Right forelimb (tissue), 1 donor: ENCODE data around the gene SPOCK1.

ENCODE experiments used
- DNase-seq: peaks from one replicate; pipeline ENCODE4 v3.0.0-alpha.2; 2018

The SPOCK1 gene

DNA sequence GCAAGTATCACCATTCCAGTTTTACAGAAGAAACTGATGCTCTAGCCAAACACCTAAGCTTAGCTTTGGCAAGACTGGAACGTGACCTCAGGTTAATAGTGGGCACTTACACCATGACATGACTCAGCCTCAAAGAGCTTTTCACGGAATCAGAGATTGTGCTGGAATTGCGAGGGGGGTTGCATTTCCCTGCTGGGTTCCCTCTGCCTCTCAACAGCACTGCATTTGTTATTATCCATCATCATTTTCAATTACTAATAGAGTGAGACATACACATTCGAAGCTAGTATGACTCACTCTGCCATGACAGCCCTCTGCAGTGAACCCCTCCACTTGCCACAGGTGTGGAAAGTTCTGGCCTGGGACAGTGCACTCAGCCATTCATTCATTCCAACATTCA, 8.0 kb downstream of the SPOCK1 start:
- DNase-seq: no peak

DNA sequence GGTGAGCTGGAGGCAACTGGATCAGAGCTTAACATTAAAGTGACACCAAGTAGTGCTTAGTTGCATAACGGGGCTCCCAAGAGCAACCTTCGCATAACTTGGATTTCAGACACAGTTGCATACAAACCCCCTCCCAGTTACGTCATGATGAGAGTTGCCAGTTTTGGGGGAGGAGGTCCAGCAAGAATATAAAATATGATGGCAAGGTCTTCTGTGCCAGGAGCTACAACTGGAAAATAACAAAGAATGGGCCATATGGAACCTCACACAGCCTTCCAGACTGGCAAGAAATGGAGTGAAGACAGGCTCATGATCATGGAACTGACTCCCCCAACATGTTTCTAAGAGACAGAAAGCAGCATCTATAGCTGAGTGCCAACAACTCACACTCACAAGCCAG, 8.5 kb downstream of the SPOCK1 start:
- DNase-seq: no peak

DNA sequence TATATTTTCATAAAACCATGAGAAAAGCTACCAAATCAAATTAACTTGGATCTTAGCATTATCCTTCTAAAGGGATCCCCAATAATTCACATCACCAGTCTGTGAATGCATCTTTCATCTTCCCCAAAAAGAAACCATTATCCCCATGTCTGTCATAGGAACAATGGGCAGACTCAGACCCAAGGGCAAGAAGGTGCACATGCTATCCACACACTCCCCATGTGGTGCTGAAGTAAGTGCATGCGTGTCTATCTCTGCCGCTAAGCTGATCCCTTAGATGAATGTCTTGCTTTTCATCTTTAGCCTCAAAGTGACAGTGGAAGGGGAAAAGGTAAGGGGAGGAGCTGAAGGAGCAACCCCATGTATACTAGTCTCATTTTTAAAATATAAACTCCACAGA, 10.2 kb downstream of the SPOCK1 start:
- DNase-seq: no peak

DNA sequence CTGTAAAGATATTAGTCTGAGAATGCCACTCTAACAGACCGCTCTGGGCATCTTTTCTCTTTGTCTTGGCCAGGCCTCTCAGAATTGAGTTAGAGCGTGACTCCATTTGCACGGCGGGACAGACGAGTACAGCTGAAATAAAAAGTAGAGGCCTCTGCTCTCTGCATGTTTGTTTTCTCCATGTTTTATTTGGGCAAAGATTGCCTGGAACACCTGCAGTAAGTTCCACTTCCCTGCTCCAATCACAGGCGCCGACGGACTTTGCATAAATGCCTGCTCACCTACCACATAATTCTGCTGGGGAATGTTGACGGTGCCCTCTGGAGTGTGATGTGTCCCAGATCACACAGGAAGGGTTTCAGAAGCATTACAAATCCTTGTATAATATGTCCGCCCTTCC, 10.6 kb downstream of the SPOCK1 start:
- no peak for DNase-seq

DNA sequence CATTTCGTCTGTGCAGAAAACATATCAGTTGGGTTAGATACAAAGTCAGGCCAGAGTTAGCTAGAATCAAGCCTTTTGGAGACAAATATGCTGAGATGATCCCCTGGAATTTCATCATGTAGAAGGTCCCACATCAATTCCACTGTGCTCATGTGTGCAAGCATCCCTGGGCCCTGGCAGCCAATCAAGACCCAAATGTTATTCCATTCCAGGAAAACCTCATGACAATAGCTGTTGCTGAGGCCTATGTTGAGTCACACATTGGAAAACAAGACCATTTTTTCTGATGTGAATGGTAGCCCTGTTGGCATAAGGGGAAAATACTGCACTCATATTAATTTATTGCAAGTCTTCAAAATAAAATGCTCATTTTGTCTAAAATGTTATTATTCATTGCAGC, 11.5 kb downstream of the SPOCK1 start:
- DNase-seq: no peak

DNA sequence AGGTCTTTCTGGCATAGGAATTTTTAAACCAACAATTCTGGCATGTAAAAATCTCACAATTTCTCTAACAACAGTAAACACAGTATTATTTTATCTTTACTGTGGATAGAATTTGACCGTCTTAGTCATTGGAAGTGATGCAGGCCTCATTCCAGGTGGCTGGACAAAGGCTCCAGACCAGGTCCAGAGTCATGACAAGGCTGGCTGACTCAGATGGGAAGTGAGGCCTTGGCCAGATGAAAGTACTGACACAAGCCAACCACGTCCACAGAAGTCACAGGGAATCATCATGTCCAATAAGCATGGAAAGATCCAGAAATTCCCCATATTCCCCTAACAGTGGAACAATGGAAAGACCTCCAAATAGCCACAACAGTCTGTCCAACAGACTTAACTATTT, 12.4 kb downstream of the SPOCK1 start:
- DNase-seq: no peak

DNA sequence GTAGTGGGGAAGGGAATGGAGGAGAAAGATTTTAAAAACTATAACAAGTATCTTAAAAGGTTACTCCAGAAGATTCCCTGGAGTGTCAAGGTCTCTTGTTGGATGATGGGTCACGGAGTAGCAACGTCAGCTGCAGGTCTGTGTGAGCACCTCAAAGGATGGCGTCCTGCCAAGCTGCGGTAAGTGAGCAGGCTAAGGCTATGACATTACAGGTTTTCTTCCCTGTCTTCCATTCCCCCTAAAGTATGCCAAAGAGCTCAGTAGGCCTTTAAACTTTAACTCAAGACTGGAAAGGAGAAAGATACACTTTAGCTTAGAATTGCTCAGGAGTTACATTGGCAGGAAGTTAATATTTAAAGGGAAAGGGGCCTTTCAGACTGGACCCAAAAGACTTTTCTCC, 17.5 kb downstream of the SPOCK1 start:
- no peak for DNase-seq

DNA sequence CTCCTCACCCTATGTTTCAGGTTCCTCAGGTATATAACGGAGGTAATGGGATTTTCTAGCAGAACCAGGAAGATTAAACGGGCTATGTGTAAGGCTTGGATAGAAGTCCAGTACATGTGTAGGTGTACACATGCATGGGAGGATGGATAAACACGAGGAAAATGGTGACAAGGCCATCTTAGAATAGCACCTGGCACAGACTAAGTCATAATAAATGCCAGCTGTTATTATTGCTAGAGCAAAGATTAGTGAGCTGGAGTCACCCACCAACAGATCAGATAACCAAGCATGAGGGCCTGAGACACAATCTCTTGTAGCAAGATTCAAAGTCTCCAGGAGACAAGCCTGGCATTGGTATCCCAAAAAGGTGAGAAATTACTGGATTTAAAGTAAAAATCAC, 21.1 kb downstream of the SPOCK1 start:
- DNase-seq: no peak

DNA sequence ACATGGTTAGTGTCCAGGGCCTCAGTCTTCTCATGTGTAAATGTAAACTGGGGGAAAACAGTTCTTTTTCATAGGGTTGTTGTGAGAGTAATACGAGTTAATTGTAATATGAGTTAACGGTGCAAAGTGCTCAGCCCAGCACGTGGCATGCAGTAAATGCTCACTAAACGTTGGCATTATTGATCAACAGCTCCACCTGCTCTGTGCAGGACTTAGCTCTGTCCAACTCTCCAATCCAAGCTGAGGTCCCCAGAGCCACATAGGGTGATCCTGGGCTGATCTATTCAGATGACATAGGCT, 28.3 kb downstream of the SPOCK1 start:
- DNase-seq: no peak

DNA sequence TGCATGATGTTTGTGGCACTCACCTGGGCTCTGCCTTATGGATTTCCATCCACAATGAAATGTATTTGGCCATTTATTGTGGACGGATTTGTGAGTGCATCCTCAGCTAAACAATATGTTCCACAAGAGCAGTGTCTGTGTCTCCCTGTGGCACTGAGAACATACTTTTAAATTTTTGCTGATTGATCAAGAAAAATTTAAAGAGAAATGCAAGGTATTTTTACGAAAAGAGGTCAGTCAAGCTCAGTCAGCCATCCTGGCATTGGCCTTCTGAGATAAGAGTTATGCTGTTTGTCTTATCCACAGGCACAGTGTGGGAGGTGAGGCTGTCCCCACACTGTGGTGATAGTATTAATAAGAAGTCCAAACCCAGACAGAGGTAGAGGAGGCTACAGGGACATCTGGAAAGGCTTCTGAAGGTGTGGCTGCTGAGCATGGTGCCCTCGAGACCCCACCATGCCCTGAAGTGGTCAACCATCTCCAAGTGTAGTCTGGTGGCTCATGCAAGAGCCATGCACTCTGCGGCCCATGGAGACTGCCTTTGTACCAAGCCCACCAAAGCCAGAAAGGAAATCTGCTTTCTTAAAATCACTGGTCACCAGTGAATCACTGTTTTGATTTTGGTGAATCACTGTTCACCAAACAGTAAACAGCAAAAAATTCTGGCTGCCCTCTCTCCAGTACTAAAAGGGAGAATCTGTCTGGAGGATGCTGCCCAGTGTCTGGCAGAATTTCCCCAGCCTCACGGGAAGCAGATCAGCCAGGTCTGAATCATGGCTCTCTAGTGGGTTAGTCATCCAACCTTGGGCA, 28.8 kb downstream of the SPOCK1 start:
- DNase-seq: no peak

DNA sequence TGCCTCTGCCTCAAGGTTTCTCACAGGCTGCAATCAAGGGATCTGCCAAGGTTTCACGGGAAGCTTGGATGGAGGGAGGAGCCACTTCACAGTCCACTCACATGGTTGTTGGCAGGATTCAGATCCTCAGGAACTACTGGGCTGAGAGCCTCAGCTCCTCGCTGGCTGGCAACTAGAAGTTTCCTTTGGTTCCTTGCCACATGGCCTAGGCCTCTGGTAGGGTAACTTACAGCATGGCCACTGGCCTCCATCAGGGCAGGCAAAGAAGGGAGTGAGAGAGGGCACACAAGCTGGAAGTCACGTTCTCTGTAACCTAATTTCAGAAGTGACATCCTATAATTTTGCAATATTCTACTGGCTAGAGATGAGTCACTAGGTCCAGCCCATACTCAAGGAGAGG, 32.2 kb downstream of the SPOCK1 start:
- DNase-seq: no peak

DNA sequence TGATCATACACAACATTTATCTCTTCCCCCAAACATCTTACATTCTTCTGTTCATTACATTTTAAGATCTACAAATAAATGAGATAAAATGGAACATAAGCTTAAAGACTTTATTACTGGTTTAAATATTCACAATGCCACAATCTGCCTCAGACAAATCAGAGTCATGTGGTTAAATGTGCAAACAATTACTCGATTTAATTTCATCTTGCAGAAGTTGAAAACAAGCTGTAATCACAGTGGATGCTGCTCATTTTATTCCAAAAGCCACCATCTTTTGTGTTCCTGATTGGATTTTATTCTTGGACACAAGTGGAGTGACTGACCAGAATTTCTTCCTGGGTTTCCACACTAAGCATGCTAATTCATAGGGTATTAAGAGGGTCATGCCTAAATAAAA, 33.2 kb downstream of the SPOCK1 start:
- DNase-seq: no peak

DNA sequence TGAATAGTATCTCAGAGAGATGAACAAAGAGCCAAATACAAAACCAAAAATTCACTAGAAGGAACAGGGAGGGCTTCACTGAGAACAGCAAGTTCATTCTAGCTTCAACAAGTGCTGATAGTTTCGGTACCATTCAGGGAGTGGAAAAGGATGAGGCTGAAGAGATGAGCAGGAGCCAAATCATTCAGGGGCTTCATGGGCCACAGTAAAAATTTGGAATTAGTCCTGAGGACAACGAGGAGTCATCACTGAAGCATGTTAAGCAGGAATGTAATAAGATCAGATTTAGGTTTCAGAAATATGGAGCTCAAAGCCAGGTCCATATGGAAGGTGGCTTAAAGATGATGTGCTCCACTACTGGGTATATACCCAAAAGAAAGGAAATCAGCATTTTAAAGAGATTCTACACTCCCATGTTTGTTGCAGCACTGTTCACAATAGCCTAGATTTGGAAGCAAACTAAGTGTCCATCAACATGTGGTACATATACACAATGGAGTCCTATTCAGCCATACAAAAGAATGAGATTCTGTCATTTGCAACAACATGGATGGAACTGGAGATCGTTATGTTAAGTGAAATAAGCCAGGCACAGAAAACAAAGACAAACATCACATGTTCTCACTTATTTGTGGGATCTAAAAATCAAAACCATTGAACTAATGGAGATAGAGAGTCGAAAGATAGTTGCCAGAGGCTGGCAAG, 36.2 kb downstream of the SPOCK1 start:
- DNase-seq: no peak

DNA sequence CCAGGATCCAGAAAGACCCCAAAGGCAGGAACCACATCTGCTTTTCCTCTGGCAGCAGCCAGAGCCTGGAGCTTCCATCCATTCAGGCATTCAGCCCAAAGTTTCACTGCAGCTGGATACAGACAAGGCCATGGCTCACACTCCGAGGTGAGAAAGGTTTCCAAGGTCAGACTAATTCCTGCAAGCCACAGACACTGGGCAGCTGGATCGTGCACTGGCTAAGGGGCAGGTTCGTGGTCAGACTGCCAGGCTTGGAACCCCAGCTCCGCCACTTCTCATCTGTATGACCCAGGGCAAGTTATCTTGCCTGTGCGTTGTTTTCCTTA, 36.9 kb downstream of the SPOCK1 start:
- DNase-seq: no peak

DNA sequence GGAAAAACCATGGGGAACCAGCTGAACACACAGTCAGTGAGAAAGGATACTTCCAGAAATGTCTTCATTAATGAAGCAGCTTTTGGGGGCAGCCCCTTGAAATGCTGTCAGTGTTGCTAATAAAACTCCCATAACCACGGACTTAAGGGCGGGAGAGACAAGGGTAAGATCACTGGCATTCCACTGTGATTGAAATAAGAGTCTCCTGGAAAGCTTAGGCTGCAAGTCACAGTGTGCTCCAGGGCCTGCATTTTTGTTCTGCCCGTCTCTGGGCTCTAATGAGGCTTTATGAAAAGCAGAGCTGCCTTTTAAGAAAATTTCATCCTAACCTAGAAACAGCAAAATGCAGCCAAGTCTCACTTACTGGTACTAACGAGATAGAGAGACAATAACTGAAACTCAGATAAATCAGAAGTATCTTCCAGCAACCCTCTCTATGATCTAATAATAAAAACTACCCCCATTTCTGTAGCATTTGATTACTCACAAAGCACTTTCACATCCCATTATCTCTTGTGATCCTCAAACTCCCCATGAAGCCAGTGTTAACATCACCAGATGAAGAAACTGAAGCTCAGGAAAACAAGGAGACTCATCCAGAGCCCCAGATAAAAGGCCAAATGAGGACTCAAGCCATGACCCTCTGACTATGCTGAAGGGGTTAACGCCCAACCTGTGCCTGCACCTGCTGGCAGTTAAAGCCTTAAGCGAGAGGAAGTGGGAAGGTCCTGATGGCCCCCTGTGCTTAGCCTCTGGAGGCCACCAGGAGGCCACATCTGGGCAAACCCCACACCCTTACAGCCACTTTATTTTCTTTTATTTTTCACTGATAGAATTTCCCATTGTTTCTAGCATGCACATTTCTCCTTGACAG, 37.5 kb downstream of the SPOCK1 start:
- no peak for DNase-seq

DNA sequence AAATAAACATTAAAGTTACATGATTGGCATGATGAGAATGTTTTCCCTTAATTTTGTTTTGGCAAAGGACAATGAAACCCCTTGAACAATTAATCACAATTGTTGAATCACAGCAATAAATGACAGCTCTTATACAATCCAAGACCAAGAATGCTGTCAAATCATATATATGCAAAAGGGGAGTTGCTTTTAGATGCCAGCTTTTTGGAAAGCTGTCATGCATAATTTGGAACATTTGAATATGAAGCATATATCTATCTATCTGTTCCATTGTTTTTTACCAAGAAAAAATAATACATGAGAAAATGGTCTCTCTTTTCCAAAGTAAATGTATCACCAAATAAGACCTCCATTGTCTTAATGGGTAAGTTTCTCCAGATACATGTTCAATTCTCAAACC, 44.5 kb downstream of the SPOCK1 start:
- no peak for DNase-seq

DNA sequence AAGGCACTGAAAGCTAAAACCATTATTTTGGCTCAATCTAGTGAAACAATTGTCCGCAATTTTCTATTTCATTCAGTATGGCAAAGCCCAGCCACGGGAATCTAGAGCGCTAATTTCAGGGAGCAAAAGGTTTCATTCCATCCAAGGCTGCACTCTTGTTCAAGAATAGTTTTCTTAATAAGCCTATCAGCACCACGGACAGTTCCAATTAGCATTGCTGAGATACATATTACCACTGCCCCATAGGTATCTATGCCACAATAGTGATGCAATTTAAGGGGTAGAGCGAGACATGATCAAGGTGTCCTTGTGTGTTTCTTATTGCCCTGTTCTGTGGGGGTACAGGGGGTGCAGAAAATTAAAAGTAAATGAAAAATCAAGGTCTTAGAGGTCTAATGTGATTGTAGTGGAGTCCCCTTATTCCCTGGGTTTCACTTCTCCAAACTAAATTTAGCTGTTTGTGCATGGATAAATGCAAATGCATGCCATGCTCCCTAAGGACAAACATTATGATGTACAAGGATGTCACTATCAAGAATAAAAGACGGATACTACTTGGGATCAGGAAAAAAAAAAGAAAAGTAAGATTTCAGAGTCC, 45.5 kb downstream of the SPOCK1 start:
- DNase-seq: no peak

DNA sequence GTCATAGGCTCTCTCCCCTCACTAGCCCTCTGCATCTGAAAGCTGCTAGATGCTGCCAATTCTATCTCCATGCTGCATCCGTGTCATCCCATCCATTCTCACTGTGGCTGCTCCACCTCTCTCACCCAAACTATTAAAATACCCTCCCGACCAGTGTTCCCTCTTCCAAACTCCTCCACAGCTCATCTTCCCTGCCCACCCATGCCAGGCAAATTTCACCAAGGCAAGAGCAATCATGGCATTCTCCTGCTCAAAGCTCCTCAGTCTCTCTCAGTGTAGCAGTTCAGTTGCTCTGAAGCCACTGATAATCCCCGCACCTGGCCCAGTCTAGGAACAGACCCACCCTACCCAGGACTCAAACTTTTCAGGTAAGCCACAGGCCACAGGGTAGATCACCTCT, 48.4 kb downstream of the SPOCK1 start:
- DNase-seq: no peak

DNA sequence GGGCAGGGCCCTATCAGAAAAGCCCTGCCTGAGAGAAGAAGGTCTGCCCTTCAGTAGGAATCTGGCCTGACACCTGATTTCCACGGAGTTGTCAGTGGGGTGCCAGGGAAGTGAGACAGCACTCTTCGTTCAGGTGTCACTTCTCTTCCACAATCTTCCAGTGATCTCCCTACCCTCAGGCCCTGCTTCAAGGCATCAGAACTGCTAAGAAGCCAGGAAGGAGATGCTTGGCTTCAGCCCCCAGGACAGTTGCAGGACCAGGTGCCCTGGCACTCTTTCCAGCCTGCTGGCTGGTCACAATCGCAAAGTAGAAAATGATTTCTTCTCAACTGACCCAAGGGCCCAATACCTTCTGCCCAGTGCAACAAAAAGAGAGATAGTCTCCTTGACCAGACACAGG, 50.3 kb downstream of the SPOCK1 start:
- no peak for DNase-seq

DNA sequence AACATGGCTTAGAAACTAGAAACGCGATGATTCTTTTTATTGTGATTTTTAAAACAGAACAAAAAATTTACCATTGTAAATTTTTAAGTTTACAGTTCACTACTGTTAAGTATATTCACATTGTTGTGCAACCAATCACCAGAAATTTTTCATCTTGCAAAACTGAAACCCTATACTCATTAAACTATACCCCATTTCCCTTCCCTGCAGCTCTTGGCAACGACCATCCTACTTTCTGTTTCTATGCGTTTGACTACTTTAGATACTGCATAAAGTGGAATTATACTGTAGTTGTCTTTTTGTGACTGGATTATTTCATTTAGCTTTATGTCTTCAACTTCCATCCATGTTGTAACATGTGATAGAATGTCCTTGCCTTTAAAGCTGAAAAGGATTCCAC, 52.5 kb downstream of the SPOCK1 start:
- DNase-seq: no peak

DNA sequence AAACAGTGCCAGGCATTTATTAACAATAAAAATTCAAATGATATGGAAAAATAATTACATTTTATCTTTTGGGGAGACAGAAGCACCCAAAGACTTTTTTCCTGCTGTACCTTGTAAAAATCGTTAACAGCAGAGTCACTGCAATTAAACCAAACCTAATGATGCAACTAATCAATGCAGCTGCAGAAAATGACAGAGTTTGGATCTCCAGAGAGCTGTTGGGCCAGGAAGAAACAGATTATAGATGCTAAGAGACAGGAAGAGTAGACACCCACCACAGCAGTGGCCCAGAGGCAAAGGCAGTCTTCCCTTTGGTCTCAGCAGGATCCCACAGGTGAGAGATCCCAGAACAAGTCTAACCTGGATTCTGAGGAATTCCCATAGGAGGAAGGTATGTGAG, 53.0 kb downstream of the SPOCK1 start:
- DNase-seq: no peak

DNA sequence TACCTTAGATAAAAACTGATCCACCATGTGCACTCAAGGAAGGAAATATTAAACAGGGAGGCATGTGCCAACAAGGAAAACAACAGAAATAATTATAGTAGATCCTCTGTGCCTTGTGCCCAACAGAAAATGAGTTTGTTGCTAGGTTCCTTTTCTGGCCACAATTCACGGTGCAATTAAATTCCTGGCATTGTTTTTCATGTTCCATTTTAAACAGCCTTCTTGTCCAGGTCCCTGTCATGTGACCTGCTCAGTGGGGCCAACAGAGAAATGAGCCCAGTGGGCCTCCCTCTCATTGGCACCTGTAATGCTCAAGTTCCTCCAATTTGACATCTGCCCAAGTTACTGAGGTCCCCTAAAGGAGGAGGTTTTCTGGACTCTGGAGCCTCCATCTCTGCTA, 56.5 kb downstream of the SPOCK1 start:
- DNase-seq: no peak

DNA sequence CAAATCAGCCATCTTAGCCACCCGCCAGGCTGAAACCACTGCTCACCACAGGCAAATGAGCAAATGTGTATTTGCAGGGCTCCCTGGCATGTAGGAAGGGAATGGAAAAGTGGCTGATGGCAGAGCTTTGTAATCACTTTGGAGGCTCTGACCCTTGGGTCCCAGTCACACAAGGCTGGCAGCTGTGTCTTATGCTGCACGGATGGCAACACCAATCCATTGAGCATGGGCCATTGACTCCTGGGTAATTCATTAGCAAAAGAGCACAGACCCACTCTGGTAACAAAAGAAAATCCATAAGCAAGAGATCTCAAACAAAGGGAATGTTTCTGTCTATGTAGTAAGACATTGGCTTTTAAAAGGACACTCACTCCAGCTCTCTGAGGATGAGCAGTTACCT, 57.6 kb downstream of the SPOCK1 start:
- DNase-seq: no peak

DNA sequence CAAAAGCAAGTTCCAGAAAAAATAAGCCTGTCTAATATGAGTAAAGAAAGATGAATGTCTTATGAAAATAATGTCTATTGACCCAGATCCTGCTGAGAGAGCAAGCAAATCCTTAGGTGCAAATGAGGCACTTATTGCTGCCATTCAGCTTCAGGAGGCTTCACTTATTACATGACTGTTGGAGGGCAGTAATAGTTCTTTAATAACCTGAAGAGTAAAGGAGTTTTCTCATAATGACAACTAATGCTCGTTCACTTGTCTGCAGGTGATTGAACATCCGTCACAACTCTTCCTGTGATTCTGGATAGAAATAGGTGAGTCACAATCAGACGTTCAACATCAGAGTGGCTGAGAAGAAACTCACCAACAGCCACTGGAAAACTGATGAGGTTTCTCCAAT, 58.3 kb downstream of the SPOCK1 start:
- no peak for DNase-seq
